NCI-H82 treated with DMSO at 0.1 percent for 48 hours (cell line): ENCODE results near the gene RPTOR.

Source experiments
- DNase-seq: peaks from one replicate; lab custom pipeline; 2025; ENCODE audit not compliant: unreplicated experiment; lab: John Stamatoyannopoulos, UW

The RPTOR gene

DNA sequence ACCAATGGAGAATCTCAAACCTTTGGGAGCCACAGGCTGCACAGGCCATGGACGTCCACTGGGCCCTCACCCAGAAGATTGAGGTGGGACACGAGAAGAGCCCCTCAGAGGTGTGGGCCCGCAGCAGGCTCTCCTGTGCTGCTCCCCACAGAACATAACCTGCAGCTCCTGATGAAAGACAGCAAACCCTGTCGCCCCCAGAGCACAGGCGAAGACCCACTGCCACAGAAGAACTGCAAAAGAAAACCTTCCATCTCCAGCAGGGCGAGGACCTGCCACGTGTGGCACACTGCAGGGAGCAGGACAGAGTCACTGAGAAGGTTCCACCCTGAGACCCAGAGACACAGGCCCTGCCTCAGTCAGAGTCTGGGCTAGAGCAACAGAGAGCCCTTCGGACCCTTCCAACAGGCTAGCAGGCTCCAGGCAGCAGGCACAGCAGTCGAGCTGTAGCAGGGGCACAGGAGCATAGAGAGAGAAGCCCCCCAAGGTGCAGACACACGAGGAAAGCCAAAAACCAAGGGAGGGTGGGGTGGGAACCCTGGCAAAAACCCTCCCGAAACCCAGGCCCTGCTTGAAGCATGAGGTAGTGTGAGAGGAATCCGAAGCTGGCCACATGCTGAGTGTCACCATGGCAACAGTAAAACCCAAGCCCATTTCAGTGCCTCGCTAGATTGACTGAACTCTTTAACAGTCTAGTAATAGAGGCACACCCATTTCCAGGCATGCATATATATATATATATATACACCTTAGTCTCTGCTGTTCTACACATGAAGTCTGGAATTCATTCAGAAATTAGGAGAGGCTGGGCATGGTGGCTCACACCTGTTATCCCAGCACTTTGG lies 387.0 kb downstream of the RPTOR start:
- DNase-seq: no peak

DNA sequence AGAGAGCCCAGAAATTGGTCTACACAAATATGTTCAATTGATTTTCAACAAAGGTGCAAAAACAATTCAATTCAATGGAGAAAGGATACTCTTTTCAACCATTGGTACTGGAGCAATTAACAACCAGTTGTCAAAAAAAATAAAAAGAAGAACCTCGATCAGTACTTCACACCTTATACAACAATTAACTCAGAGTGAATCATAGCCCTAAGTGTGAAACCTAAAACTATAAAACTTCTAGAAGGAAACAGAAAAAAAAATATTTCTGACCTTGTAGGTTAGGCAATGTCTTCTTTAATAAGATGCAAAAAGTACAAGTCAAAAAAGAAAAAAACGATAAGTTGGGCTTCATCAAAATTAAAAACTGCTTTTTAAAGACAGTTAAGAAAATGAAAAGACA lies 390.9 kb downstream of the RPTOR start:
- no peak for DNase-seq

DNA sequence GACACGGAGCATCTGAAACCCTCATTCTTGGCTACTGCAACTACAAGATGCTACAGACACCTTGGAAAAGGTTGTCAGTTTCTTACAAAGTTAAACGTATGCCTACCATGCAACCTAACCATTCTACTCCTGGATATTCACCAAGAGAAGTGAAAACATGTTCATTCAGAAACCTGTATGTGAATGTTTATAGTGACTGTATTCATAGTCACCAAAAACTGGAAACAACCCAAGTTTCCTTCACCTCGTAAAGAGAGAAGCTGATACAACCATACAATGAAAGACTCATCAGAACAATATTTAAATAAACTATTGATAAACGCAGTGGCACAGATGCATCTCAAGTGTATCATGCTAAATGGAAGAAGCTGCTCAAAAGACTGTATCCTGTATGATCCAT lies 391.6 kb downstream of the RPTOR start:
- no peak for DNase-seq

DNA sequence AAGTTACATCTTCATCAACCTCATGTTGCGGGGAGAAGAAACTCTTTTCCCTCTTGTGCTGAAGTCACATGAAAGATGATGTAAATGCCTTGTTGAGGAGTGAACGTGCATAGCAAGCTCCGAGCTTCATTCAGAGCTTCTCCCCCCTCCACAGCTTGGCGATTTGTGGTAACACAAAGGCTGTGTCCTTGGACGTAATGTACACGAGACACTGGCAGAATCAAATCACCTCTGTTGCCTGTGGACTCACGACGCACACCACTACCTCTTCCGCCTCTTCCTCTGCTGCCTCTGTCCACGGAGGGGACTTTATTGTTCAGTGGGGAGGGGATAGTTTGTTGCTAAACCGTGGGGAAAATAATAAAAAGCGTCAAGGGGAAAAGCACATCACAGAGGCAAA lies 392.1 kb downstream of the RPTOR start:
- DNase-seq: no peak

DNA sequence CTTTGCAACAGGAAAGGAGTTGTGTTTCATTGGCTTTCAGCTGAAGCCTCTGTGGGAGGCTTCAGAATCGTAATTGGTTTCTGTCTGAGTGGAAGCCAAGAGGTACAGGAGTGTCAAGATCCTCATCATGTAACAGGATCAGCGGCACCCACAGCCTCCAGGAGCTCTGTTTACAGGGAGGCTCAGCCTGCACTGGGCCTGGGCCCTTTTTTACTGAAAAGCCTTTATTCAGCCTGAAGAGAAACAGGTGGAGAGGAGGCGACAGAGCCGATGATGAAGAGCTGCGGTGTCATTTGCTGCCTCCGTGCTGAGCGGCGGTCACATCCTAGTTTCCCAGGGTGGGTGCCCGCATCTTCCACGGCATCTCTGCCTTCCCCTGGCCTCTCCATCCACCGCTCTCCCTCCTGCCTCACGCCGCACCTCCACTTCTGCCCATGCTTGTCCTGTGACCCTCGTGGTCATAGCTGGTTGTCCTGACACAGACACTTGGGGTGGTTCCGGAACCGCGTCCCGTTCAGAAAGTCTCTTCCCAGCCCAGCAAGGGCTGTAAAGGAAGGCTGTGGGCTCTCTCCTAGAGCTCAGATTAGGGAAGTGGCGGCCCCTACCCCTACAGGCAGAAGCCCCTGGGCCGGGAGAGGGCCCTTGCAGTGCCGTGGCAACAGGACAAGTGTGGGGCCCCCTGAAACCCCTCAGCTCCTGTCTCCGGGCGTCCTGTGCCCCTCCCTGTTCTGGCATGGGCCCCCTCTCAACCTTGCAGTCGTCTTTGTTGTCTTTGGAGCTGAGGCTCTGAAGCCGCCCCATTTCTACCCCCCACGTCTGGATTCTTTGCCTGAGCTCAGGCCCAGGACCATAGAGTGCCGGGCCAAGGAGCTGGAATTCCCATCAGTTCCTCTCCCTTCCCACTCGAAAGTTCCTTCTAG lies 393.1 kb downstream of the RPTOR start:
- no peak for DNase-seq

DNA sequence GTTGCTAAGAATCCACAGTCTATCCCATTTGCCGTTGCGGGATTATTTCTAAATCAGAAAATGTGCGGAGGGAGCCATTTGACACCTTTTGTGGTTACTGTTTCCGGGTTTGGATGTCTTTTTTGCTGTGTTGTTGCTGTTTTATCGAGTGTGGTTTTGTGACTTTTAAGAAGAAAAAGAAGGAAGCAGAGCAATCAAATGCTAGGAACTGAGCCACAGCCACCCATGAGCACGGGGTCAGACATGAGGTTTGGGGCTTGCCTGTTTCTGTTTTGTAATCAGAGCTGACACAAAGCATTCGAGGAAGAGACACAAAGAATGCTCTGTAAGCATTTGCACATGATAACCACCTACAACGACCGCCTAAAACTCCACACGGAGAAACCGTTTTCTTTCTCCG lies 393.9 kb downstream of the RPTOR start:
- no peak for DNase-seq

DNA sequence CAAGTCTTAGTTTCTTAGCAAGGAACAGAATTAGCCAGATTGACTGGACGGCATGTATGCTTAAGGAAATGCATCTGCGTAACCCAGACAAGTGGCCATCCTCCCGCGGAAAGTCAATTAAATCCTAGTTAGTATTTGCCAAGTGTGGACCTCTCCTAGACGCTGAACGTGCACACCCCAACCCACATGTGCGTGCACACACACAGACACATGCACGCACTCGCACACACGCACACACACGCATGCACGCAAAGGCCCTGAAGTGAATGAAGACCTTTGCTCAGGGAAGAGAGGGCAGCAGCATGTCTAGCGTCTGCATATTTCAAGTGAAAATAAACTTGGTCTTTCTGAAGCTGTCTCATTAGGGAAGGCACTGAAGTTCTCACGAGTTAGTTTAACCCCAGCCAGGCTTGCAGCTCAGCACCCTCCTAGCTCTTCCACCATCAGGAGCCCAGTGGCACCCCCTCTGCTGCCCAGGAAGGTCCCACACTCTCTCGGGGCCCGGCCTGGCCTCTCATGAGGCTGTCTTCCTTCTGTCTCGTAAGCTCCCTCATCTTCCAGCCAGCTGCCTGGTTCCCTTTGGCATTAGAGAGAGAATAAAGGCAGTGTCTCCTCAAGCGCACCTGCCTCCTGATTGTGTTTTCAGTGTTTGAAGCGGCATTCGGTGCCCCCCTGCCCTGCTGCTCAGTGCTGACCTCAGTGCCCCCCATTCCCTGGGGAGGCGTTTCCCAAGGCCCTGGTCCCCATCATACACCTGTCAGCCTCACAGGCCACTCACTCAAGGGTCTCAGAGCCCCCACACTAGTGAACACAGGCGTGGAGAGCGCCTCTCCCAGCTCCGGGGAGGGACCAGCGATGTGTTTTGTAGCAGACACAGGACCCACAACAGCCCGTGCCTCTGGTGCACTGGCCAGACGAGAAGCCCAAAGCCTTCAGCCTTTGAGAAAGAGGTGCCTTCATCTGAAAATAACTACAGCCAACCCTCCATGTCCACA lies 394.8 kb downstream of the RPTOR start:
- DNase-seq: no peak

DNA sequence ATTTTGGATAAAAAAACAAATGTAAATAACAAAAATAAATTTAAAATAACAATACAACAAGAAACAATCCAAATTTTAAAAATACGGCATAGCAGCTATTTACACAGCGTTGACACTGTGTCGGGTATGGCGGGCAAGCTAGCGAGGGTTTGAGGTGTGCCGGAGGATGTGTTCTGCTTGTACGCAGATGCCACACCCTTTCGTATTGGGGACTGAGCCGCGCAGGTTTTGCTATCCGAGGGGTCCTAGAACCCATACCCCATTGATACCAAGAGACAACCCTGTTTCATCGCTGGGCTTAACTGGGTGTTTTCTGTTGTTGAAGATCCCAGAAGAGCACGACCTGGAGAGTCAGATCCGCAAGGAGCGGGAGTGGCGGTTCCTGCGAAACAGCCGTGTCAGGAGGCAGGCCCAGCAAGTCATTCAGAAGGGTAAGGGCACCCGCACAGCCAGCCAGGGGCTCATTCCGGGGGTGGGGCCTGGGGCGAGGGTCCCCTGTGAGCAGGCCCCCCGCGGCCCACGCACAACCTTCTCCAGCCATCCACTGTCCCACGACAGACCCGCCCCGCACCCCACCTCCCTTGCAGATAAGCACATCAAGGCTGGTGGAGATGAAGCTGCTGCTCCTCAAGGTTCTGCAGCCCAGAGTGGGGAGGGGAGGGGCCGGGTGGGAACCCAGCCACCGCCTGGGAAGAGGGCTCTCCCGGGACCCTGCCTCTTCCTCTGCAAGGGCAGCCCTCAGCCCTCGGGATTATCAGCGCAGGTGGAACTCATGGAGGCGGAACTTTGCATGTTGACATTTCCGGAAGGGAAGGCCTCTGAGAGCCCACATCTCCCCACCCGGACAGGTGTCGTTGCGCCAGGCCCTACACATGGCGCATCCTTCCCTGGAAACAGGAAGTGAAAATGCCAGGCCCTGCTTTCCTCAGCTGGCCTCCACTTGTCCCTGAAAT lies 395.8 kb downstream of the RPTOR start:
- no peak for DNase-seq

DNA sequence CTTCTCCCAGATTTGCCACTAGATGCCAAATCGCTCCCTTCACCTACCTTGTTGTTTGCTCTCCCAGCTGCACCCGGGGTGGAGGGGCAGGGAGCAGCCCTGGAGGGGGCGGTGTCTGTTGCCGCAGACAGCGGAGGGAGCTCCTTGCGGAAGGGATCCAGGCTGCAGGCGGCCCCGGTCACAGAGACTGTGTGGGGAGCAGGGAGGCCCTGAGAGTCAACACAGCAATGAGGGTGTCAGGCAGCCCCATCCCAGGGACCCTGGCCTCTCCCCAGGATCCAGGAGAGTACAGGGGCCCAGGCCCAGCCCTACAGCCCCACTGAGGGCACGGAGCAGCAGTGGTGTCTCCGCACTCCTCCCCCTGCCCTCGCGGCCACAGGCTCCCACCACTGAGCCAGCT lies 396.5 kb downstream of the RPTOR start:
- no peak for DNase-seq

DNA sequence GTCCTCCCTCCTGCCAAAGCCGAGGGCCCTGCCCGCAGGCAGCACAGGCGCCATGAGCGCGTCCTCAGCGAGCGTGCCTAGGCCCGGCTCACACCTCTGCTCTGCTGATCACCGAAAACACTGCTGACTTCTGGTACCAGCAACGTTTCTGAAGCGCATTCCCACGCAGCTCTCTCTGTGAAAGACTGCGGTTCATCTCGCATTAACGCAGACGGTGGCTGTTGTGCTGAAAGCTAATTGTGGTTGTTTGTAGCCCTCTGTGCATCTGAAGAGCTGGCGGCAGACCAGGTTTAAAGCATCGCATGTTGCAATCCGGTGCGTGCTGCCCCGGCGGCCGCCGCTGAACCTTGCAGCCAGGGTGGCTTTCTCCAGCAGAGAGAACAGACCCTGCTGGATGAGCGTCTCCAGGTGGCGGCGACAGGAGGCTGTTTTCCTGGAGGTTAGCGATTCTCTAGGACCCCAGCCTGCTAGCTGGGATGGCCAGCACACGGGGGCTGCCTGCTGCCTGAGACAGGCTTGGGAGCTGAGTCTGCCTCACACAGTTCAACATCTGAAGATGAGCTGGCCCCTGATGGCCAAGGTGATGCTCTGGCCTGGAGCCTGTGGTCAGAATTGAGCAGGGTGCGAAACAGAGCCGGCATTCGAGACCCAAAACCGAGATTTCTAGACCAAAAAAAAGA lies 397.2 kb downstream of the RPTOR start:
- no peak for DNase-seq

DNA sequence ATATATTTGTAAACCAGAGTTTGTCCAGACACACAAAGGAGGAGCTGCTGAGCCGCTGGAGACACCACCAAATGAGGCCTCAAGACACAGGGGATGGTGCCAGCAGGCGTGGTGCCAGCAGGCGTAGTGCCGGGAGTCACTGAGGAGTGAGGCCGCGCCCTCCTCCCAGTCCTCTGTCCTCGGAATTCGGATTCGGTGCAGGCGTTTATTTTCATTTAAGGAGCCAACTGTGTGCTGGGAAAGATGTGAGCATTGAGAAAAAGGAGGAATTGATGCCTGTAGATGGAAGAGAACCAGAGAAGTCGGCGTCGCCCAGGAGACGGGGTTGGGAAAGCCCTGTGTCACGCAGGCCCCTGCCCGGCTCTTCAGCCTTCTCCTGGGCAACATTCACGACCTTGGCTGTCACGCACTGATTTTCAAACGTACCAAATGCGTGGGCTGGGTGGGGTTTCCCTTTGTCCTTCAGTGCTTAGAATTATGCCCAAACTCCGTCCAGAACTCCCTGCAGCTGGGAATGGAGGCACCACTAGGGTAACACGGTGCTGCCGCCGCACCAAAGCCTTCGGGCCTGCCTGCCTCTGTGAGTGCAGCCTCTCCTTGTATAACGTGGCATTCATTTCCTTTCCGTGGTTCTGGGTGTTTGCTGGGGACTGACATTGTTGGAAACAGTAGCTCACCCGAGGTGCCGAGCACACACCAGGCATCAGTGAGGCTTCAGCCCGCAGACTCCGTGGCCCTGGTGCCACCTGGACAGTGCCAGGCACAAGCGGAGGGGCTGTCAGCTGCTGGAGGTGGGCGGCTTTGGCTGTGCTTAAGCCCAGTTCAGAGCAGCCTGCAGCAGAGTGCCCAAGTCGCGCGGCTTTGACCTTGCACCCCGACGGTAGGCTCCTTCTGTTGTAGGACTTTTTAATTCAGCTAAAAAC lies 398.0 kb downstream of the RPTOR start:
- no peak for DNase-seq

DNA sequence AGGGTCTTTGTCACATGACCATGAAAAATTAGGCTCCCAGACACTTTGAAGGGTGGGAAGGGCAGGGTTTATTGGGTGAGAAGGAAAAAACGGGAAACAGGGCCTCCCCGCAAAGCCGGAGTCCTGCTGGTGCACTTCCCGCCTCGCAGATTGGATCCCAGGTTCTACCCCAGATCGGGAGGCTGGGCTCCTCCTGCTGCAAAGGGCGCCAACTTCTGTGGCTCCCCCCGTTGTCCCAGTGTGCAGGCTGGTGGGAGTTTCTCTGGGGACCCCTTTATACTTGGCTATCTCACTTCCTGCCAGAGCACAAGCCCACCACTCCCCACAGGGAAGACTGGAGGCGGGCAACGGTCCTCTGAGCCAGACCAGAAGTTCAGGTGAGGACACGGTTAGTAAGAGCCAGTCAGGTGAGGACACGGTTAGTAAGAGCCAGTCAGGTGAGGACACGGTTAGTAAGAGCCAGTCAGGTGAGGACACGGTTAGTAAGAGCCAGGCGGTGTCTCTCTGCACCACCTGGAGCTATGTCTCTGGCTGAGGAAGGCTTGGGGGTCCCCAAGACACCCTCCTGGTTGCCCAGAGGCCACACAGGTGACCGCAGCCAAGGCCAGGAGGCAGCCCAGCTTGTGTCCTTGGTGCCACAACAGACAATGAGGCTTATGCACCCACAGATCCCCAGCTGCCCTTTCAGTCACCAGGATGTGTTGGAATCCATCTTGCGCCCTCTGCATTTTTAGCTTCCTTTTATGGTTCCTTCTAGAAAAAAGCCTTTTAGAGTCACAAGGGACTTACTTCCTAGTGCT lies 398.9 kb downstream of the RPTOR start:
- DNase-seq: no peak

DNA sequence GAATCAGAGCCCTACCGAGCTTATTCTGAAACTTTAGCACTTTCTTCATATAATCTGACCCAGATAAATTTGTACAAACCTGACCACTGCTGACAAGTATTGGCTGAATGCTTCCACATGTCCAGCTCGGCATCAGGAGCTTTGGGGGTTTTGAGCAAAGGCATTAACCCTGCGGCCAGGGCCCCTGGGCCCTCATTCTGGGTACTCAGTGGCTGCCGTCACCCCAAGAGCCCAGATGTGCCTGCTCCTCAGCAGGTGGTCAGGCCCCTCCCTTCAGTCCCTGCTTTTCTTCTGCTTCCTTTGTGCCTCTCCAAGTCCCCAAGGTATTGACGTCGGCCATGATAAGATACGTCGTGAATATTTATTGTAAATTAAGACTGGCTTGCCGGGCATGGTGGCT lies 399.7 kb downstream of the RPTOR start:
- no peak for DNase-seq

DNA sequence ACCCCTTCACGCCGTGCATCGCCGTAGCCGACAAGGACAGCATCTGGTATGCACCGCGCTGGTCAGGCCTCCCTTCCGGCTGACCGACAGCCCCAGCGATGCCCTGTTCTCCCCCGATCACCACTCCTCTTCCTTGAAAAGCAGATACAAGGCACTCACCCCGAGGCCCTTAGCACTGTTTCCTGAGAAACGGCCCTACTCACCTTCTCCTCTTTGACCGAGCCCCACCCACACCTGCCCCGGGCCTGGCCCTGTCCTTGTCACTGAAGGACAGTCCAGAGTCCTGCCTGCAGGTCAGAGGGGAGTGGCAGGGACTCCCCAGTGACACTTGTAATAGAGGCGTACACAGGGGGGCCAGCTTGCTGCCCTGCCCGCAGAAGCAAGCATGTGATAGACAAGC lies 401.1 kb downstream of the RPTOR start:
- no peak for DNase-seq

DNA sequence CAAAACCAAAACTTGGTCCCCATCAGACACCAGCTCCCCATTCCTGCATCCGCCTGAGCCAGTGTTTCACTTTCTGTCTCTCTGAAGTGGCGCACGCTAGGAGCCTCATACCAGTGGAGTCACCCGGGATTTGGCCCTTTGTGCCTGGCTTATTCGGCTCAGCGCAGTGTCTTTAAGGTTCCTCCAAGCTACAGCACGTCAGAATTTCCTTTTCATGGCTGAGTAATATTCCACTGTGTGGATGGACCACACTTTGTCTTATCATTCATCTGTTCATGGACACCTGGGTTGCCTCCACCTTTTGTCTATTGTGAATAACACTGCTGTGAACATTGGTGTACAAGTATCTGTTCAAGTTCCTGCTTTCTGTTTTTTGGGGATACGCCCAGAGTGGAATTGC lies 401.8 kb downstream of the RPTOR start:
- DNase-seq: no peak

DNA sequence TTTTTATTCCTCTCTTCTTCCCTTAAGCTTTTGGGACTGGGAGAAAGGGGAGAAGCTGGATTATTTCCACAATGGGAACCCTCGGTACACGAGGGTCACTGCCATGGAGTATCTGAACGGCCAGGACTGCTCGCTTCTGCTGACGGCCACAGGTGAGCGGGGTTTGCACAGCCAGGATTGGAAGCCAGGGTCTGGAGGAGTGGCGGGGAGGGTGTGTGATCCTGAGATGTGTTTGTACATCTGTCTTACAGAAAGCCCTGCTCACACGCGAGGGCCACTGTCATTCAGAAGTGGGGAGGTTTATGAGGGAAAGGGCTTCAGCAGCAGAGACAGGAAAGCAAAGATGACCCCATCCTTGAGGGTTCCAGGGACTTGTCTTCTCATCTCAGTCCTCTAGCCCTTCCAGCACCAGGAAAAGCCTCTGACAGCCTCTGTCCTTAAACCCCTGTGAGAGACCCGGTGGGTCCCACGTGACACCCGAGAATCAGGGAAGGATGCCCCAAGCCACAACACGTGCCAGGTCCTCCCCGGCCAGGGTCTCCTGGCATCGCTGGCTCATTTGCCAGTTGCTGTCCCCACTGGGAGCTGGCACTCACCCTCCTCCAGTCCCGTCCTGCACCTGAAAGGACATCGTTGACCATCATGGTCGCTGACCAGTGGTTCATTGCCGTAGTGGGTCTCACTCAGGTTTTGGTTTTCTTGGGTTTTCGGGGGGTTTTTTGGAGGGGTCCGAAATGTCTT lies 402.7 kb downstream of the RPTOR start:
- DNase-seq: no peak
